HepG2 (cell line): ENCODE results near the gene C1orf141. TPM values are rescaled to one million over a fixed set of nuclear protein-coding genes. Genes with fewer than 3 reads are reported as not detected.

Source experiments
- ATAC-seq: fragments of 200-7000 bp; cut with Tn5 transposase; 3 replicates; pipeline ENCODE4 v1.9.1; 2020; ENCODE audit warnings: mild to moderate bottlenecking, moderate library complexity
- BruUV-seq: library from RNA; stranded (reverse); fragments of 400-500 nt; replicated peaks from 2 replicates; lab custom pipeline; 2021; lab: Mats Ljungman, UMichigan
- CTCF ChIA-PET: fragments of 300-600 bp; formaldehyde crosslinking; extraction: SDS; loops from one replicate; lab custom pipeline; 2021; ENCODE audit warnings: low total read pairs, inconsistent platforms, low intra/inter-chr PET ratio; lab: Yijun Ruan, JAX
- POLR2A ChIA-PET: fragments of 350-600 bp; sonication (Branson Sonifier 250); formaldehyde crosslinking; loops from one replicate; lab custom pipeline; 2020; ENCODE audit warnings: antibody characterized with exemption, inconsistent platforms; lab: Yijun Ruan, JAX
- DNase-seq: peaks from one replicate; pipeline ENCODE4 v3.0.0-alpha.2; 2015; ENCODE audit warnings: low spot score
- FAIRE-seq: peaks from 3 replicates; lab custom pipeline; 2011; peaks lifted over from hg19 to GRCh38; lab: Jason Lieb, UNC
- H2AFZ ChIP-seq: one replicate; pipeline ENCODE4 v1.6.1; 2011; ENCODE audit warnings: low read length, inconsistent platforms
- H3K27ac ChIP-seq: fragments of 300-600 bp; 3 replicates; pipeline ENCODE4 v1.8.0; 2011; ENCODE audit warnings: mixed run types, mild to moderate bottlenecking, mixed read lengths, low read length, inconsistent platforms; ENCODE audit not compliant: insufficient read depth; ENCODE audit errors: extremely low read length
- H3K27me3 ChIP-seq, 2 experiments: fragments of 200-600 bp in 1 of 2; 2 replicates in 1 of 2; 3 replicates in 1 of 2; pipeline versions ENCODE4 v1.6.0 to v1.8.0; 2011; ENCODE audit warnings: low read length in 2 of 2, mild to moderate bottlenecking in 2 of 2, moderate library complexity in 2 of 2, inconsistent platforms in 1 of 2; ENCODE audit not compliant: insufficient read depth in 2 of 2, control insufficient read depth in 1 of 2
- H3K36me3 ChIP-seq, 2 experiments: fragments of 200-600 bp in 1 of 2; replicated peaks in 1 of 2; 2 replicates in 1 of 2; 3 replicates in 1 of 2; pipeline versions ENCODE4 v1.5.1 to v1.8.0; 2011; ENCODE audit warnings: low read length in 2 of 2, inconsistent platforms in 1 of 2; ENCODE audit not compliant: insufficient read depth in 2 of 2, control insufficient read depth in 1 of 2
- H3K4me1 ChIP-seq: 2 replicates; pipeline ENCODE4 v1.5.1; 2012; ENCODE audit warnings: low read length, inconsistent platforms; ENCODE audit not compliant: insufficient read depth
- H3K4me2 ChIP-seq: 2 replicates; pipeline ENCODE4 v1.6.0; 2011; ENCODE audit warnings: low read depth, low read length, inconsistent platforms
- H3K4me3 ChIP-seq, 3 experiments: fragments of 200-600 bp in 1 of 3; sonication (generic), shearing (Covaris generic) in 1 of 3; replicated peaks in 1 of 3; 2 replicates each; pipeline ENCODE4 v1.5.1; 2011 to 2016; ENCODE audit warnings: low read length in 3 of 3, inconsistent platforms in 2 of 3, low read depth in 2 of 3, mild to moderate bottlenecking in 2 of 3, control low read depth in 1 of 3, mixed read lengths in 1 of 3; ENCODE audit not compliant: insufficient read depth in 1 of 3
- H3K79me2 ChIP-seq: one replicate; pipeline ENCODE4 v1.6.1; 2011; ENCODE audit warnings: low read length, inconsistent platforms; ENCODE audit not compliant: insufficient read depth
- H3K9ac ChIP-seq: 2 replicates; pipeline ENCODE4 v1.6.0; 2011; ENCODE audit warnings: mild to moderate bottlenecking, low read depth, low read length, inconsistent platforms; ENCODE audit not compliant: insufficient read depth
- H3K9me3 ChIP-seq: 2 replicates; pipeline ENCODE4 v1.5.1; 2012; ENCODE audit warnings: mild to moderate bottlenecking, low read length
- H4K20me1 ChIP-seq: 2 replicates; pipeline ENCODE4 v1.6.0; 2011; ENCODE audit warnings: inconsistent platforms, mild to moderate bottlenecking, low read length, moderate library complexity; ENCODE audit not compliant: insufficient read depth
- KLF16 ChIP-seq, 2 experiments: sonication (generic) in 1 of 2; formaldehyde crosslinking in 1 of 2; IDR thresholded peaks; 2 replicates each; pipeline versions ENCODE4 v1.6.1 to v1.8.0; 2016 to 2023; ENCODE audit warnings: missing genetic modification reagents in 2 of 2, missing compliant biosample characterization in 1 of 2
- RAD51 ChIP-seq: fragments of 450-650 bp; IDR thresholded peaks from 2 replicates; pipeline ENCODE4 v1.6.1; 2016; ENCODE audit warnings: borderline replicate concordance
- SRSF1 ChIP-seq: fragments of 200-400 bp; formaldehyde crosslinking; optimal IDR thresholded peaks from 2 replicates; pipeline ENCODE3; 2017; ENCODE audit warnings: mild to moderate bottlenecking, low read depth, low read length, moderate library complexity
- ZNF180 ChIP-seq: sonication (generic); formaldehyde crosslinking; IDR thresholded peaks from 2 replicates; pipeline ENCODE4 v1.4.0; 2020; ENCODE audit warnings: low read depth, missing genetic modification reagents, borderline replicate concordance
- ZNF788 ChIP-seq: sonication (generic); formaldehyde crosslinking; IDR thresholded peaks from 2 replicates; pipeline ENCODE4 v1.5.0; 2020; ENCODE audit warnings: mild to moderate bottlenecking, missing genetic modification reagents, borderline replicate concordance
- WGBS: methylation state at CpG from one replicate; pipeline ENCODE4 v1.1.6; 2017; ENCODE audit warnings: low lambda C conversion rate; 5-methylcytosine and 5-hydroxymethylcytosine counted together
- in situ Hi-C: cut with HindIII; loops from 2 replicates; pipeline ENCODE4 v1.10.0; 2017; ENCODE audit warnings: low pct_unique_long_range_greater_than_20kb; ENCODE audit not compliant: extremely low pct_ligation_motif_present
- intact Hi-C: fragments of 100-400 bp; cut with micrococcal nuclease; formaldehyde crosslinking; loops from one replicate; pipeline ENCODE4 v1.10.0; 2022; ENCODE audit not compliant: unreplicated experiment
- polyA plus RNA-seq, 8 experiments: library from polyadenylated mRNA; depleted of rRNA in 3 of 8; stranded (reverse) in 7 of 8; unstranded in 1 of 8; fragments of >200 nt; fragmentation: Illumina TruSeq in 4 of 8; extraction: Trizol in 4 of 8; gene quantifications; 2 replicates each; pipeline versions ENCODE4 v1.2.1 to v1.2.3, GENCODE V29; 2011 to 2016; ENCODE audit warnings: low read depth in 4 of 8, missing spikeins in 1 of 8, mixed read lengths in 1 of 8; ENCODE audit not compliant: insufficient read depth in 1 of 8
- total RNA-seq, 5 experiments: library from RNA; depleted of rRNA; stranded (reverse); fragments of >200 nt; fragmentation: Illumina TruSeq; extraction: Trizol; gene quantifications; 2 replicates each; pipeline ENCODE4 v1.2.3, GENCODE V29; 2016; ENCODE audit warnings: low read depth in 1 of 5
- TF ChIP-seq, protein P1 (sequence below), 2 experiments: sonication (generic) in 1 of 2; formaldehyde crosslinking in 1 of 2; IDR thresholded peaks; 2 replicates each; pipeline versions ENCODE4 v1.5.1 to v1.6.1; 2011 to 2020; ENCODE audit warnings: borderline replicate concordance in 1 of 2, low read depth in 1 of 2, low read length in 1 of 2, mild to moderate bottlenecking in 1 of 2, missing genetic modification reagents in 1 of 2, moderate library complexity in 1 of 2
- TF ChIP-seq, protein P2 (sequence below): IDR thresholded peaks from 2 replicates; pipeline ENCODE4 v1.4.0; 2020; ENCODE audit warnings: mild to moderate bottlenecking, missing genetic modification reagents

C1orf141 gene
- total and polyA plus RNA-seq, 2 of the 13 experiments (the other 11 are each of a cell fraction or from before 2014, with no cell fraction given): not detected

DNA sequence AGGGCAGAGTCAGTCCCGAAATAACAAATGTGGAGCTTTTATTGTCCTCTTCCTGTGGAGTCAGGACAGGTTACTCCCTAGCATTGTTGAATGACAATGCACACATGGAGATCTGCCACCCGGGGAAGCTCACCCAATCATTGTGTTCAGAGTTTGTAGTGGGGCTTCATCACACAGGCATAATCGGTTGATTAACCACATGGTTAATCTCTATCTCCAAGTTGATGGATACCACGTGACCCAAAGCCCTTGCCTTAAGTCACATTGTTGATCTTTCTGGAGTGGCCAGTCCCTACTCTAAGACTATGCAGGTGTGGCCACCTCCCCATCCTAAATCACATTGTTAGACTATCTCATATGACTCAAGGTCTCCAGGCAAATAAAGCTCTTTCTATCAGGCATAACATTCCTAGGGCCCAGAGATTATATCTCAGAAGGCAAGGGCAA is 2.6 kb upstream of the C1orf141 start:
- no peak overlapping the region for H2AFZ ChIP-seq
- TF ChIP-seq, protein P1, sequence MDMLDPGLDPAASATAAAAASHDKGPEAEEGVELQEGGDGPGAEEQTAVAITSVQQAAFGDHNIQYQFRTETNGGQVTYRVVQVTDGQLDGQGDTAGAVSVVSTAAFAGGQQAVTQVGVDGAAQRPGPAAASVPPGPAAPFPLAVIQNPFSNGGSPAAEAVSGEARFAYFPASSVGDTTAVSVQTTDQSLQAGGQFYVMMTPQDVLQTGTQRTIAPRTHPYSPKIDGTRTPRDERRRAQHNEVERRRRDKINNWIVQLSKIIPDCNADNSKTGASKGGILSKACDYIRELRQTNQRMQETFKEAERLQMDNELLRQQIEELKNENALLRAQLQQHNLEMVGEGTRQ (IDR thresholded peaks at IDR 0.05; ENCODE audit: low read depth, low read length): peak; percentile 74
- TF ChIP-seq, protein P1 (CRISPR knock-in tag; IDR thresholded peaks at IDR 0.05; ENCODE audit: borderline replicate concordance): no peak
- TF ChIP-seq RAD51 (peak; percentile 44; the same call in 1 of the 2 replicates), SRSF1 (no peak), KLF16 (CRISPR knock-in tag; IDR thresholded peaks at IDR 0.05) (no peak), ZNF180 (no peak), ZNF788 (no peak)
- TF ChIP-seq, protein P2, sequence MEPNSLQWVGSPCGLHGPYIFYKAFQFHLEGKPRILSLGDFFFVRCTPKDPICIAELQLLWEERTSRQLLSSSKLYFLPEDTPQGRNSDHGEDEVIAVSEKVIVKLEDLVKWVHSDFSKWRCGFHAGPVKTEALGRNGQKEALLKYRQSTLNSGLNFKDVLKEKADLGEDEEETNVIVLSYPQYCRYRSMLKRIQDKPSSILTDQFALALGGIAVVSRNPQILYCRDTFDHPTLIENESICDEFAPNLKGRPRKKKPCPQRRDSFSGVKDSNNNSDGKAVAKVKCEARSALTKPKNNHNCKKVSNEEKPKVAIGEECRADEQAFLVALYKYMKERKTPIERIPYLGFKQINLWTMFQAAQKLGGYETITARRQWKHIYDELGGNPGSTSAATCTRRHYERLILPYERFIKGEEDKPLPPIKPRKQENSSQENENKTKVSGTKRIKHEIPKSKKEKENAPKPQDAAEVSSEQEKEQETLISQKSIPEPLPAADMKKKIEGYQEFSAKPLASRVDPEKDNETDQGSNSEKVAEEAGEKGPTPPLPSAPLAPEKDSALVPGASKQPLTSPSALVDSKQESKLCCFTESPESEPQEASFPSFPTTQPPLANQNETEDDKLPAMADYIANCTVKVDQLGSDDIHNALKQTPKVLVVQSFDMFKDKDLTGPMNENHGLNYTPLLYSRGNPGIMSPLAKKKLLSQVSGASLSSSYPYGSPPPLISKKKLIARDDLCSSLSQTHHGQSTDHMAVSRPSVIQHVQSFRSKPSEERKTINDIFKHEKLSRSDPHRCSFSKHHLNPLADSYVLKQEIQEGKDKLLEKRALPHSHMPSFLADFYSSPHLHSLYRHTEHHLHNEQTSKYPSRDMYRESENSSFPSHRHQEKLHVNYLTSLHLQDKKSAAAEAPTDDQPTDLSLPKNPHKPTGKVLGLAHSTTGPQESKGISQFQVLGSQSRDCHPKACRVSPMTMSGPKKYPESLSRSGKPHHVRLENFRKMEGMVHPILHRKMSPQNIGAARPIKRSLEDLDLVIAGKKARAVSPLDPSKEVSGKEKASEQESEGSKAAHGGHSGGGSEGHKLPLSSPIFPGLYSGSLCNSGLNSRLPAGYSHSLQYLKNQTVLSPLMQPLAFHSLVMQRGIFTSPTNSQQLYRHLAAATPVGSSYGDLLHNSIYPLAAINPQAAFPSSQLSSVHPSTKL (CRISPR knock-in tag): no peak
- intact Hi-C loops (no loop called here), in situ Hi-C loops (no loop called here)
- H3K27me3 ChIP-seq: no peaks in the 10 kb centered on the region
- ChIA-PET POLR2A (no interaction called here), CTCF (no interaction called here)
- 52% methylated on average over 4 of the region's 4 CpGs for WGBS
- BruUV-seq: no TSS peak
- DNase-seq (no peak), ATAC-seq (no peak), FAIRE-seq (no peak)
- no peak overlapping the region for H3K27ac ChIP-seq
- no peak overlapping the region for H3K9ac ChIP-seq
- no peak overlapping the region for H3K4me2 ChIP-seq
- no peaks in the 10 kb centered on the region for H3K36me3 ChIP-seq
- H3K79me2 ChIP-seq: no peaks in the 10 kb centered on the region
- no peak overlapping the region for H3K4me3 ChIP-seq
- peaks cover 19% of the 10 kb centered on the region for H3K4me1 ChIP-seq
- H4K20me1 ChIP-seq: no peaks in the 10 kb centered on the region
- no peaks in the 10 kb centered on the region for H3K9me3 ChIP-seq
